Parathyroid adenoma (tissue), 2 donors: ENCODE results near the gene NBEA.

ENCODE experiments used
- H2AFZ ChIP-seq: fragments of 300-600 bp; sonication (generic); one replicate; pipeline ENCODE4 v1.7.0; 2017; ENCODE audit warnings: antibody characterized with exemption, mild to moderate bottlenecking
- H3K27ac ChIP-seq: fragments of 300-600 bp; sonication (generic); one replicate; pipeline ENCODE4 v1.7.0; 2017
- H3K27me3 ChIP-seq: fragments of 300-600 bp; sonication (generic); one replicate; pipeline ENCODE4 v1.7.0; 2017; ENCODE audit warnings: low read length; ENCODE audit not compliant: control insufficient read depth, insufficient read depth
- H3K36me3 ChIP-seq: fragments of 300-600 bp; sonication (generic); one replicate; pipeline ENCODE4 v1.7.0; 2017; ENCODE audit warnings: low read length; ENCODE audit not compliant: control insufficient read depth, insufficient read depth
- H3K4me1 ChIP-seq: fragments of 300-600 bp; sonication (generic); one replicate; pipeline ENCODE4 v1.7.0; 2017; ENCODE audit warnings: control low read depth
- H3K4me2 ChIP-seq: fragments of 300-600 bp; sonication (generic); one replicate; pipeline ENCODE4 v1.7.0; 2017; ENCODE audit warnings: low read length
- H3K4me3 ChIP-seq: fragments of 300-600 bp; sonication (generic); one replicate; pipeline ENCODE4 v1.7.0; 2017; ENCODE audit warnings: low read depth, low read length
- H3K79me2 ChIP-seq: fragments of 300-600 bp; sonication (generic); one replicate; pipeline ENCODE4 v1.7.0; 2017; ENCODE audit warnings: control low read depth
- H3K9ac ChIP-seq: fragments of 300-600 bp; sonication (generic); one replicate; pipeline ENCODE4 v1.7.0; 2017; ENCODE audit warnings: mild to moderate bottlenecking
- H3K9me3 ChIP-seq: fragments of 300-600 bp; sonication (generic); one replicate; pipeline ENCODE4 v1.7.0; 2017; ENCODE audit warnings: low read length; ENCODE audit not compliant: control insufficient read depth
- CTCF ChIP-seq: fragments of 300-600 bp; sonication (generic); IDR thresholded peaks from one replicate; pipeline ENCODE4 v1.7.0; 2017; ENCODE audit warnings: antibody characterized with exemption, mild to moderate bottlenecking
- donor health status: primary hyperparathyroidism.

Gene NBEA

GRCh38 chr13:35210261-35210660, 268.2 kb downstream of the NBEA start:
- H3K27me3 ChIP-seq = no peaks in the 10 kb centered on the region
- H3K4me1 ChIP-seq = no peaks in the 10 kb centered on the region
- H3K9ac ChIP-seq = no peak overlapping the region
- H3K27ac ChIP-seq = no peak overlapping the region
- H3K4me3 ChIP-seq = no peak overlapping the region
- H2AFZ ChIP-seq = no peak overlapping the region
- H3K79me2 ChIP-seq = no peaks in the 10 kb centered on the region
- no peak for TF ChIP-seq CTCF
- H3K9me3 ChIP-seq = no peaks in the 10 kb centered on the region
- no peak overlapping the region for H3K4me2 ChIP-seq
- no peaks in the 10 kb centered on the region for H3K36me3 ChIP-seq

DNA sequence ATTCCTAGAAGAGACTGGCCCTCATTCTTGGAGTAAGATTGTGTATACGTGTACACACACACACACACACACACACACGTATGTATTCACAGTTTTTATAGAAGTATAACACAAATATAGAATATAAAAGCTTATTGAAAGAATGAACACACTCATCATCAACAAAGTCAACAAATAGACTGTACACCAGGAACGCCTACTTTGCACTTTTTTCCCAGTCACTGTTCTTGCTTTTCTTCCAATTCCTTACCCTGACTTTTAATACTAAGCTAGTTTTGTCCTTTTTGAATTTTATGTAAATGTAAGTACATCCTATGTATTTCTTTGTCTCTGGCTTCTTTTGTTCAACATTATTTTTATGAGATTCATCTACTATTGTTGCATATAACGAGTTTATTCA, 269.9 kb downstream of the NBEA start:
- TF ChIP-seq CTCF = no peak
- Histone ChIP-seq H3K27me3 (no peaks in the 10 kb centered on the region), H2AFZ (no peak overlapping the region), H3K27ac (no peak overlapping the region), H3K9ac (no peak overlapping the region), H3K36me3 (no peaks in the 10 kb centered on the region), H3K79me2 (no peaks in the 10 kb centered on the region), H3K4me3 (no peak overlapping the region), H3K9me3 (no peaks in the 10 kb centered on the region), H3K4me2 (no peak overlapping the region), H3K4me1 (no peaks in the 10 kb centered on the region)

GRCh38 chr13:35213911-35214310, 271.8 kb downstream of the NBEA start:
- no peak overlapping the region for H3K27ac ChIP-seq
- no peaks in the 10 kb centered on the region for H3K79me2 ChIP-seq
- no peak overlapping the region for H3K4me2 ChIP-seq
- H2AFZ ChIP-seq = no peak overlapping the region
- no peaks in the 10 kb centered on the region for H3K4me1 ChIP-seq
- no peak for TF ChIP-seq CTCF
- no peaks in the 10 kb centered on the region for H3K36me3 ChIP-seq
- no peak overlapping the region for H3K4me3 ChIP-seq
- no peaks in the 10 kb centered on the region for H3K27me3 ChIP-seq
- H3K9ac ChIP-seq = no peak overlapping the region
- no peaks in the 10 kb centered on the region for H3K9me3 ChIP-seq

GRCh38 chr13:35216131-35216530, 274.1 kb downstream of the NBEA start:
- no peaks in the 10 kb centered on the region for H3K27me3 ChIP-seq
- TF ChIP-seq CTCF = no peak
- no peak overlapping the region for H3K4me3 ChIP-seq
- H3K79me2 ChIP-seq = no peaks in the 10 kb centered on the region
- H3K27ac ChIP-seq = no peak overlapping the region
- no peak overlapping the region for H3K4me2 ChIP-seq
- H3K4me1 ChIP-seq = no peaks in the 10 kb centered on the region
- no peak overlapping the region for H3K9ac ChIP-seq
- no peaks in the 10 kb centered on the region for H3K9me3 ChIP-seq
- H2AFZ ChIP-seq = no peak overlapping the region
- H3K36me3 ChIP-seq = no peaks in the 10 kb centered on the region

DNA sequence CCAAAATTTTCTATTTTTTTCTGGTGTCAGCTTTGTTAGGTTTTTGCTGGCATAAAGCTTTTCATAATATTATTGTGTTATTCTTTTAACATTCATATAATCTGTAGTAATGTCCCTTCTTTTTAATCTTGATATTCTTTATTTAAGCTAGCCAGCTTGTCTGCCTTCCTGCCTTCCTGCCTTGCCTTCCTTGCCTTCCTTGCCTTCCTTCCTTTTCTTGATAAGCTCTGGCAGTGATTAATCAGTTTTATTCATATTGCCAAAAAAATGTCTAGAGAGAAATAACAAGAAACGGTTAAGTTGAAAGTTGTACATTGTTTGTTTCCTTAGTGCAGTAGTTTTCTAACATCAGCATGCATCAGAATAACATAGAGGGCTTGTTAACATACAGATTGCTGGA, 277.0 kb downstream of the NBEA start:
- Histone ChIP-seq H3K9ac (no peak overlapping the region), H3K4me3 (no peak overlapping the region), H3K79me2 (no peaks in the 10 kb centered on the region), H3K36me3 (no peaks in the 10 kb centered on the region), H3K27ac (no peak overlapping the region), H2AFZ (no peak overlapping the region), H3K27me3 (no peaks in the 10 kb centered on the region), H3K9me3 (no peaks in the 10 kb centered on the region), H3K4me2 (no peak overlapping the region), H3K4me1 (no peaks in the 10 kb centered on the region)
- no peak for TF ChIP-seq CTCF
